Activated CD4-positive, alpha-beta memory T cell treated with anti-CD3 and anti-CD28 coated beads, Interleukin-2, amount 10 ng/mL, durations not matched to agents 7 days and 5 days (primary cell): ENCODE measurements around the gene JMJD1C. TPM values are rescaled to one million over a fixed set of nuclear protein-coding genes. Genes with fewer than 3 reads are reported as not detected.

Experiments
- CTCF ChIA-PET: fragments of 350-600 bp; sonication (Branson Sonifier 250); formaldehyde crosslinking; loops from one replicate; lab custom pipeline; 2021; ENCODE audit warnings: antibody characterized with exemption, inconsistent platforms; lab: Charles Lee
- POLR2A ChIA-PET: fragments of 350-600 bp; sonication (Branson Sonifier 250); formaldehyde crosslinking; loops from one replicate; lab custom pipeline; 2021; ENCODE audit warnings: antibody characterized with exemption; lab: Charles Lee
- DNase-seq: peaks from one replicate; pipeline ENCODE4 v3.0.0-alpha.2; 2020
- H3K27ac Mint-ChIP-seq: one replicate; pipeline ENCODE4 v1.8.0; 2021; ENCODE audit warnings: mild to moderate bottlenecking, mixed read lengths
- H3K27me3 Mint-ChIP-seq: one replicate; pipeline ENCODE4 v1.8.0; 2021; ENCODE audit warnings: mixed read lengths
- H3K36me3 Mint-ChIP-seq: one replicate; pipeline ENCODE4 v1.8.0; 2021; ENCODE audit warnings: low read depth, mixed read lengths
- H3K4me1 Mint-ChIP-seq: one replicate; pipeline ENCODE4 v1.8.0; 2021; ENCODE audit warnings: mixed read lengths
- H3K4me3 Mint-ChIP-seq: one replicate; pipeline ENCODE4 v1.8.0; 2021; ENCODE audit warnings: mild to moderate bottlenecking, mixed read lengths
- H3K9me3 Mint-ChIP-seq: one replicate; pipeline ENCODE4 v1.8.0; 2021; ENCODE audit warnings: mixed read lengths
- total RNA-seq, 2 experiments: library from RNA; stranded (reverse); gene quantifications; one replicate each; pipeline ENCODE4 v1.2.3, GENCODE V29; 2021

The JMJD1C gene
- total RNA-seq, 2 experiments from 2014 or later, result 65.6 to 66.8 TPM

- no peak for DNase-seq
- Mint-ChIP-seq H3K4me3 (no peak overlapping the region), H3K27ac (no peak overlapping the region), H3K36me3 (peaks cover 33% of the 10 kb centered on the region), H3K4me1 (peaks cover 28% of the 10 kb centered on the region), H3K27me3 (no peaks in the 10 kb centered on the region), H3K9me3 (no peaks in the 10 kb centered on the region)
- ChIA-PET POLR2A (interaction anchor here (1.7 to 2.9 kb wide), 2 partner anchors 10 to 13 kb away, joined by 6 to 33 read pairs; partner anchors contain the start of gene NRBF2), CTCF (interaction anchor here (1.6 to 3.7 kb wide), 4 partner anchors 12 to 536 kb away, joined by 3 to 40 read pairs (median 10); no protein-coding TSS in a partner anchor)
These were observed 319.3 kb downstream of the JMJD1C start for GRCh38 chr10:63146503-63146902.

- no peaks in the 10 kb centered on the region for H3K27me3 Mint-ChIP-seq
- no peaks in the 10 kb centered on the region for H3K9me3 Mint-ChIP-seq
- H3K4me3 Mint-ChIP-seq, result no peak overlapping the region
- no peak overlapping the region for H3K27ac Mint-ChIP-seq
- peaks cover 30% of the 10 kb centered on the region for H3K4me1 Mint-ChIP-seq
- POLR2A ChIA-PET, result interaction anchor here (1.7 to 2.9 kb wide), 2 partner anchors 9 to 12 kb away, joined by 6 to 33 read pairs; partner anchors contain the start of gene NRBF2
- peaks cover 32% of the 10 kb centered on the region for H3K36me3 Mint-ChIP-seq
- no peak for DNase-seq
- CTCF ChIA-PET, result interaction anchor here (1.6 to 3.7 kb wide), 5 partner anchors 11 to 574 kb away, joined by 3 to 40 read pairs (median 7); no protein-coding TSS in a partner anchor
These were observed 320.0 kb downstream of the JMJD1C start for GRCh38 chr10:63145782-63146181.

GRCh38 chr10:63143987-63144386 lies 321.8 kb downstream of the JMJD1C start:
- no peak for DNase-seq
- Mint-ChIP-seq H3K4me1 (peaks cover 33% of the 10 kb centered on the region), H3K27ac (no peak overlapping the region), H3K4me3 (no peak overlapping the region), H3K36me3 (peaks cover 30% of the 10 kb centered on the region), H3K9me3 (no peaks in the 10 kb centered on the region), H3K27me3 (no peaks in the 10 kb centered on the region)
- ChIA-PET POLR2A (no interaction called here), CTCF (interaction anchor here (3.7 kb wide), 1 partner anchor 14 kb away, joined by 40 read pairs; no protein-coding TSS in a partner anchor)

- Mint-ChIP-seq H3K27me3 (no peaks in the 10 kb centered on the region), H3K36me3 (peaks cover 32% of the 10 kb centered on the region), H3K4me1 (peaks cover 41% of the 10 kb centered on the region), H3K4me3 (no peak overlapping the region), H3K9me3 (no peaks in the 10 kb centered on the region), H3K27ac (no peak overlapping the region)
- DNase-seq, result no peak
- ChIA-PET POLR2A (interaction anchor here (1.3 kb wide), 1 partner anchor 9 kb away, joined by 4 read pairs; the partner anchor contains the start of gene NRBF2), CTCF (interaction anchor here (0.7 to 1.2 kb wide), 3 partner anchors 15 to 578 kb away, joined by 3 to 4 read pairs (median 3); no protein-coding TSS in a partner anchor)
These were observed 323.6 kb downstream of the JMJD1C start for GRCh38 chr10:63142136-63142535.

- H3K4me3 Mint-ChIP-seq, result no peak overlapping the region
- ChIA-PET POLR2A (no interaction called here), CTCF (interaction anchor here (2.2 kb wide), 1 partner anchor 18 kb away, joined by 12 read pairs; no protein-coding TSS in a partner anchor)
- no peak overlapping the region for H3K27ac Mint-ChIP-seq
- peaks cover 29% of the 10 kb centered on the region for H3K36me3 Mint-ChIP-seq
- H3K27me3 Mint-ChIP-seq, result no peaks in the 10 kb centered on the region
- DNase-seq, result no peak
- H3K9me3 Mint-ChIP-seq, result no peaks in the 10 kb centered on the region
- peaks cover 45% of the 10 kb centered on the region for H3K4me1 Mint-ChIP-seq
These were observed 325.7 kb downstream of the JMJD1C start for GRCh38 chr10:63140077-63140476.

GRCh38 chr10:63137306-63137705 lies 328.5 kb downstream of the JMJD1C start:
- Mint-ChIP-seq H3K36me3 (peaks cover 39% of the 10 kb centered on the region), H3K27ac (no peak overlapping the region), H3K4me3 (no peak overlapping the region), H3K27me3 (no peaks in the 10 kb centered on the region), H3K4me1 (peaks cover 50% of the 10 kb centered on the region), H3K9me3 (peaks cover 6% of the 10 kb centered on the region)
- ChIA-PET POLR2A (interaction anchor here (1.4 kb wide), 1 partner anchor 9 kb away, joined by 6 read pairs; no protein-coding TSS in a partner anchor), CTCF (interaction anchor here (0.5 to 2.1 kb wide), 3 partner anchors 21 to 583 kb away, joined by 3 to 7 read pairs (median 4); no protein-coding TSS in a partner anchor)
- no peak for DNase-seq

- Mint-ChIP-seq H3K4me3 (peak overlapping the region; percentile 91), H3K27me3 (no peaks in the 10 kb centered on the region), H3K27ac (peak overlapping the region; percentile 95), H3K4me1 (peaks cover 39% of the 10 kb centered on the region), H3K36me3 (peaks cover 29% of the 10 kb centered on the region), H3K9me3 (peaks cover 12% of the 10 kb centered on the region)
- no peak for DNase-seq
- CTCF ChIA-PET, result interaction anchor here (1.0 to 6.0 kb wide), 5 partner anchors 12 to 869 kb away, joined by 3 to 35 read pairs (median 7); no protein-coding TSS in a partner anchor
- POLR2A ChIA-PET, result interaction anchor here (0.7 to 3.9 kb wide), 23 partner anchors 8 to 606 kb away, joined by 3 to 34 read pairs (median 4); partner anchors contain the start of genes ADO and EGR2
These were observed 331.8 kb downstream of the JMJD1C start for GRCh38 chr10:63133821-63134557.

- peak within 1 kb of the TSS; percentile 95 for H3K27ac Mint-ChIP-seq
- peaks cover 35% of the 10 kb centered on the region for H3K4me1 Mint-ChIP-seq
- POLR2A ChIA-PET, result interaction anchor here (0.8 to 3.9 kb wide), 21 partner anchors 9 to 605 kb away, joined by 3 to 34 read pairs (median 4); partner anchors contain the start of genes ADO and EGR2
- CTCF ChIA-PET, result interaction anchor here (0.9 to 6.0 kb wide), 6 partner anchors 8 to 587 kb away, joined by 3 to 35 read pairs (median 6); partner anchors contain the start of gene ADO
- H3K36me3 Mint-ChIP-seq, result peaks cover 25% of the 10 kb centered on the region
- peak; percentile 98 for DNase-seq
- H3K9me3 Mint-ChIP-seq, result peaks cover 12% of the 10 kb centered on the region
- peak within 1 kb of the TSS; percentile 91 for H3K4me3 Mint-ChIP-seq
- H3K27me3 Mint-ChIP-seq, result no peaks in the 10 kb centered on the region
These were observed 332.5 kb downstream of the JMJD1C start, which contains the start of gene NRBF2 for GRCh38 chr10:63133056-63133820. TSS of gene NRBF2 (plus strand) at chr10:63133328. CDS start at chr10:63133471, 143 bp downstream.

GRCh38 chr10:63132651-63133055 lies 333.1 kb downstream of the JMJD1C start:
- no peaks in the 10 kb centered on the region for H3K27me3 Mint-ChIP-seq

GRCh38 chr10:63129888-63130287 lies 335.9 kb downstream of the JMJD1C start:
- Mint-ChIP-seq H3K4me3 (no peak overlapping the region), H3K27ac (no peak overlapping the region), H3K9me3 (peaks cover 12% of the 10 kb centered on the region), H3K36me3 (peaks cover 12% of the 10 kb centered on the region), H3K27me3 (no peaks in the 10 kb centered on the region), H3K4me1 (peaks cover 14% of the 10 kb centered on the region)
- ChIA-PET CTCF (interaction anchor here (6.0 kb wide), 1 partner anchor 29 kb away, joined by 35 read pairs; no protein-coding TSS in a partner anchor), POLR2A (no interaction called here)
- DNase-seq, result no peak

More at GRCh38 chr10:63132651-63133055, 333.1 kb downstream of the JMJD1C start:
- CTCF ChIA-PET, result interaction anchor here (0.8 to 6.0 kb wide), 7 partner anchors 8 to 639 kb away, joined by 3 to 35 read pairs (median 5); partner anchors contain the start of gene ADO
- Mint-ChIP-seq H3K36me3 (peaks cover 23% of the 10 kb centered on the region), H3K9me3 (peaks cover 12% of the 10 kb centered on the region), H3K4me3 (peak overlapping the region; percentile 91), H3K4me1 (peaks cover 33% of the 10 kb centered on the region), H3K27ac (peak overlapping the region; percentile 95)
- no peak for DNase-seq
- POLR2A ChIA-PET, result interaction anchor here (0.8 to 3.9 kb wide), 20 partner anchors 10 to 605 kb away, joined by 3 to 34 read pairs (median 4); partner anchors contain the start of genes ADO and EGR2

- no peak overlapping the region for H3K27ac Mint-ChIP-seq
- H3K4me1 Mint-ChIP-seq, result peaks cover 6% of the 10 kb centered on the region
- POLR2A ChIA-PET, result no interaction called here
- H3K9me3 Mint-ChIP-seq, result peaks cover 12% of the 10 kb centered on the region
- no peak overlapping the region for H3K4me3 Mint-ChIP-seq
- no peak for DNase-seq
- CTCF ChIA-PET, result no interaction called here
- H3K27me3 Mint-ChIP-seq, result no peaks in the 10 kb centered on the region
- H3K36me3 Mint-ChIP-seq, result peaks cover 7% of the 10 kb centered on the region
These were observed 337.3 kb downstream of the JMJD1C start for GRCh38 chr10:63128443-63128842.

GRCh38 chr10:63125459-63125858 lies 340.3 kb downstream of the JMJD1C start:
- H3K27me3 Mint-ChIP-seq, result peaks cover 2% of the 10 kb centered on the region
- POLR2A ChIA-PET, result no interaction called here
- no peak for DNase-seq
- no peaks in the 10 kb centered on the region for H3K9me3 Mint-ChIP-seq
- CTCF ChIA-PET, result no interaction called here
- no peaks in the 10 kb centered on the region for H3K36me3 Mint-ChIP-seq
- no peak overlapping the region for H3K27ac Mint-ChIP-seq
- no peak overlapping the region for H3K4me3 Mint-ChIP-seq
- H3K4me1 Mint-ChIP-seq, result no peaks in the 10 kb centered on the region
